Measurements from ENCODE around the gene PPP1R1A.

DNA sequence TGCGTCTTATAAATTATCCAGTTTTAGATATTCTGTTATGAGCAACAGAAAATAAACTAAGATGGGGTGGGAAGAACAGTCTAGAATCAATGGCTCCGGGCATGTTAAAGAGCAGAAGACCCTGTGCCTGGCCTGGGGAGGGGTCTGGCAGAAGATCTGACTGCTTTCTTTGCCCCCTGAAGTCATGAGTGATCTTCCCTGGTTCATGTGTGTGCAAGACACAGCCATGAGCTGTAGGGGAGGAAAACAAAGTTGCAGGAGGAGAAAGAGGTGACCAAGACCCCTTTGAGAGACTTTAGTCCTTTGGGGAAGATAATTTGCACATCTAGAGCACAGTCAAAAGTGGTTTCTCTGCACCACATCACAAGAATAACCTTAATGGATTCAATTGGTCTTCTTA lies 41.5 kb upstream of the PPP1R1A start:
- TF ChIP-seq, protein P1, sequence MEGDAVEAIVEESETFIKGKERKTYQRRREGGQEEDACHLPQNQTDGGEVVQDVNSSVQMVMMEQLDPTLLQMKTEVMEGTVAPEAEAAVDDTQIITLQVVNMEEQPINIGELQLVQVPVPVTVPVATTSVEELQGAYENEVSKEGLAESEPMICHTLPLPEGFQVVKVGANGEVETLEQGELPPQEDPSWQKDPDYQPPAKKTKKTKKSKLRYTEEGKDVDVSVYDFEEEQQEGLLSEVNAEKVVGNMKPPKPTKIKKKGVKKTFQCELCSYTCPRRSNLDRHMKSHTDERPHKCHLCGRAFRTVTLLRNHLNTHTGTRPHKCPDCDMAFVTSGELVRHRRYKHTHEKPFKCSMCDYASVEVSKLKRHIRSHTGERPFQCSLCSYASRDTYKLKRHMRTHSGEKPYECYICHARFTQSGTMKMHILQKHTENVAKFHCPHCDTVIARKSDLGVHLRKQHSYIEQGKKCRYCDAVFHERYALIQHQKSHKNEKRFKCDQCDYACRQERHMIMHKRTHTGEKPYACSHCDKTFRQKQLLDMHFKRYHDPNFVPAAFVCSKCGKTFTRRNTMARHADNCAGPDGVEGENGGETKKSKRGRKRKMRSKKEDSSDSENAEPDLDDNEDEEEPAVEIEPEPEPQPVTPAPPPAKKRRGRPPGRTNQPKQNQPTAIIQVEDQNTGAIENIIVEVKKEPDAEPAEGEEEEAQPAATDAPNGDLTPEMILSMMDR (IDR thresholded peaks at IDR 0.05; ENCODE audit: insufficient read depth, low read length, poor library complexity, severe bottlenecking), result no peak
- no peak for TF ChIP-seq EZH2phosphoT487 (conservative IDR thresholded peaks at IDR 0.05; ENCODE audit: low read length)
